Panc1 (cell line): Measurements from ENCODE around the gene BUB3. TPM values are rescaled to one million over a fixed set of nuclear protein-coding genes. Genes with fewer than 3 reads are reported as not detected.

Experiments
- ATAC-seq: fragments of 200-7000 bp; cut with Tn5 transposase; 2 replicates; pipeline ENCODE4 v1.9.1; 2020; ENCODE audit warnings: mild to moderate bottlenecking, moderate library complexity
- BruUV-seq: library from RNA; stranded (reverse); fragments of 400-500 nt; replicated peaks from 2 replicates; lab custom pipeline; 2021; lab: Mats Ljungman, UMichigan
- CTCF ChIA-PET: fragments of 300-600 bp; sonication (Branson Sonifier 250); formaldehyde crosslinking; loops from one replicate; lab custom pipeline; 2022; ENCODE audit warnings: antibody characterized with exemption; lab: Charles Lee
- POLR2A ChIA-PET: fragments of 300-600 bp; sonication (Branson Sonifier 250); formaldehyde crosslinking; loops from one replicate; lab custom pipeline; 2022; ENCODE audit warnings: antibody characterized with exemption; lab: Charles Lee
- DNase-seq: peaks from one replicate; pipeline ENCODE4 v3.0.0-alpha.2; 2010; ENCODE audit warnings: low read depth, low spot score
- H3K27ac ChIP-seq: 2 replicates; pipeline ENCODE4 v1.5.1; 2011; ENCODE audit warnings: mild to moderate bottlenecking, low read length, inconsistent platforms
- H3K27me3 ChIP-seq: fragments of 200-500 bp; sonication (Bioruptor generic); 2 replicates; pipeline ENCODE4 v1.6.0; 2014; ENCODE audit warnings: low read length, inconsistent platforms; ENCODE audit not compliant: control insufficient read depth, insufficient read depth
- H3K36me3 ChIP-seq: fragments of 200-500 bp; sonication (Bioruptor generic); 2 replicates; pipeline ENCODE4 v1.5.1; 2014; ENCODE audit warnings: inconsistent platforms, mild to moderate bottlenecking, low read length, moderate library complexity; ENCODE audit not compliant: control insufficient read depth, insufficient read depth
- H3K4me1 ChIP-seq: 2 replicates; pipeline ENCODE4 v1.5.1; 2011; ENCODE audit warnings: inconsistent platforms, mild to moderate bottlenecking, low read length, moderate library complexity; ENCODE audit not compliant: control insufficient read depth, insufficient read depth
- H3K4me3 ChIP-seq, 2 experiments: 2 replicates each; pipeline ENCODE4 v1.5.1; 2011 to 2012; ENCODE audit warnings: low read depth in 2 of 2, low read length in 2 of 2, mild to moderate bottlenecking in 2 of 2, inconsistent platforms in 1 of 2, moderate library complexity in 1 of 2
- H3K9me3 ChIP-seq: fragments of 200-500 bp; sonication (Bioruptor generic); 2 replicates; pipeline ENCODE4 v1.5.1; 2014; ENCODE audit warnings: low read depth, mild to moderate bottlenecking, inconsistent platforms, low read length, moderate library complexity; ENCODE audit not compliant: control insufficient read depth, insufficient read depth
- CTCF ChIP-seq: fragments of 450-650 bp; IDR thresholded peaks from 2 replicates; pipeline ENCODE4 v1.5.1; 2017; ENCODE audit warnings: mild to moderate bottlenecking
- POLR2AphosphoS5 ChIP-seq: IDR thresholded peaks from 2 replicates; pipeline ENCODE4 v1.6.1; 2012; ENCODE audit warnings: mild to moderate bottlenecking, low read depth, low read length, moderate library complexity
- REST ChIP-seq, 2 experiments: IDR thresholded peaks; 2 replicates each; pipeline ENCODE4 v1.6.1; 2011 to 2012; ENCODE audit warnings: low read depth in 2 of 2, control low read depth in 1 of 2, low read length in 1 of 2, mild to moderate bottlenecking in 1 of 2, moderate library complexity in 1 of 2; ENCODE audit not compliant: insufficient read depth in 1 of 2
- SIN3A ChIP-seq: IDR thresholded peaks from 2 replicates; pipeline ENCODE4 v1.6.1; 2012; ENCODE audit warnings: low read depth, mild to moderate bottlenecking, low read length, moderate library complexity, borderline replicate concordance; ENCODE audit not compliant: insufficient read depth
- TCF7L2 ChIP-seq: IDR thresholded peaks from 2 replicates; pipeline ENCODE4 v1.6.1; 2011; ENCODE audit warnings: mild to moderate bottlenecking, low read depth, low read length, inconsistent platforms
- in situ Hi-C: cut with HindIII; loops from 2 replicates; pipeline ENCODE4 v1.10.0; 2016; ENCODE audit warnings: low sequenced_read_pairs, low pct_unique_long_range_greater_than_20kb
- intact Hi-C: fragments of 100-400 bp; cut with micrococcal nuclease; formaldehyde crosslinking; loops from one replicate; pipeline ENCODE4 v1.10.0; 2022; ENCODE audit not compliant: unreplicated experiment
- total RNA-seq: library from RNA; stranded (reverse); gene quantifications from one replicate; pipeline ENCODE4 v1.2.1, GENCODE V29; 2021; ENCODE audit not compliant: unreplicated experiment

Gene BUB3
- total RNA-seq, 1 experiment from 2014 or later = 237 TPM

DNA sequence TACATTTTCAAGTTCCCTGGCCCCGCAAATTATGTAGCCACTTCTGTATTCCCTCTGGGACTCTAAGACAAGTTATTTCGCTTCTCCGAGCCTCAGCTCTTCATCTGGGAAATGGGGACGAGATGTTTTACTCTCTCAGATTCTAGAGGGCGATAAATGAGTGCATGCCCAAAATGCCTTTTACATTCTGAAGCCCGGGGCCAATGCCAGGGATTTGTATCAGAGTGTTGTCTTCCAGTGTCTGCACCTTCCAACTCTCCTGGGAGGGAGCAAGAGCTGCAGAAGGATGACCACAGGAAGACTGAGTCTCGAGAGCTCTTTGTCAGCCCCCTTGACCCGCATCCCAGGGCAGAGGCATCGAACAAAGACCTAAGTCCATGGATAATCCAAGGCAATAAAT, 39.9 kb downstream of the BUB3 start:
- intact Hi-C loops (no loop called here), in situ Hi-C loops (no loop called here)
- no peak for DNase-seq
- H3K4me3 ChIP-seq = no peak overlapping the region
- no peak overlapping the region for H3K27ac ChIP-seq
- ATAC-seq = no peak
- H3K9me3 ChIP-seq = no peaks in the 10 kb centered on the region
- BruUV-seq = no TSS peak
- no peaks in the 10 kb centered on the region for H3K36me3 ChIP-seq
- POLR2A ChIA-PET = no interaction called here
- TF ChIP-seq CTCF (no peak), POLR2AphosphoS5 (no peak), REST (IDR thresholded peaks at IDR 0.05; ENCODE audit: insufficient read depth in 1 of 2, low read depth in 2 of 2, low read length in 1 of 2) (no peak), TCF7L2 (no peak), SIN3A (no peak)
- no peaks in the 10 kb centered on the region for H3K4me1 ChIP-seq
- no peaks in the 10 kb centered on the region for H3K27me3 ChIP-seq
- CTCF ChIA-PET = no interaction called here

DNA sequence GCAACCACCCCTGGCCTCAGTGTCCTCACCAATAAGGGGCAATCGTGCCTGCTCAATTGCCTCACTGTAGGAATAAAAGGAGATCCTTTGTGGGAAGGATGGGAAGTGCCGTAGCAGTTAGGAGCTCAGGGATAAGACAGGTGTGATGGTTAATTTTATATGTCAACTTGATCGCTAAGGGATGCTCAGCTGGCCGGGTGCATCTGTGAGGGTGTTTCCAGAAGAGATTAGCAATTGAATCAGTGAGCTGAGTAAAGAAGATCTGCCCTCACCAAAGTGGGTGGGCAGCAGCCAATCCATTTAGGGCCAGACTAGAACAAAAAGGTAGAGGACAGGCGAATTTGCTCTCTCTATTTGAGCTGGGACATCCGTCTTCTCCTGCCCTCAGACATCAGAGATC, 46.3 kb downstream of the BUB3 start:
- in situ Hi-C loops = no loop called here
- CTCF ChIA-PET = no interaction called here

More for the DNA sequence above, 46.3 kb downstream of the BUB3 start:
- Histone ChIP-seq H3K9me3 (no peaks in the 10 kb centered on the region), H3K27me3 (no peaks in the 10 kb centered on the region), H3K27ac (no peak overlapping the region), H3K4me1 (peaks cover 3% of the 10 kb centered on the region; the same call in 1 of the 2 replicates), H3K4me3 (no peak overlapping the region), H3K36me3 (no peaks in the 10 kb centered on the region)
- BruUV-seq = no TSS peak
- DNase-seq = no peak
- no peak for ATAC-seq
- TF ChIP-seq SIN3A = no peak
- no peak for TF ChIP-seq REST (IDR thresholded peaks at IDR 0.05; ENCODE audit: insufficient read depth in 1 of 2, low read depth in 2 of 2, low read length in 1 of 2)
- no peak for TF ChIP-seq CTCF
- TF ChIP-seq TCF7L2 = no peak
- intact Hi-C loops = no loop called here
- POLR2A ChIA-PET = no interaction called here
